Uterus (tissue), 2 donors: ENCODE results near the gene STX2.

Experiments
- POLR2A ChIP-seq, 2 donors: fragments of 450-650 bp; IDR thresholded peaks; one replicate each; pipeline ENCODE4 v1.6.1; 2016; ENCODE audit warnings: antibody characterized with exemption in 2 of 2, mild to moderate bottlenecking in 1 of 2, moderate library complexity in 1 of 2
- TF ChIP-seq, protein P1 (sequence below), 4 experiments: fragments of 200-600 bp in 2 of 4; fragments of 450-650 bp in 2 of 4; sonication (generic) in 2 of 4; IDR thresholded peaks; one replicate each; pipeline ENCODE4 v1.5.1; 2016 to 2019; ENCODE audit warnings: antibody characterized with exemption in 4 of 4, mild to moderate bottlenecking in 2 of 4, moderate library complexity in 1 of 4

DNA sequence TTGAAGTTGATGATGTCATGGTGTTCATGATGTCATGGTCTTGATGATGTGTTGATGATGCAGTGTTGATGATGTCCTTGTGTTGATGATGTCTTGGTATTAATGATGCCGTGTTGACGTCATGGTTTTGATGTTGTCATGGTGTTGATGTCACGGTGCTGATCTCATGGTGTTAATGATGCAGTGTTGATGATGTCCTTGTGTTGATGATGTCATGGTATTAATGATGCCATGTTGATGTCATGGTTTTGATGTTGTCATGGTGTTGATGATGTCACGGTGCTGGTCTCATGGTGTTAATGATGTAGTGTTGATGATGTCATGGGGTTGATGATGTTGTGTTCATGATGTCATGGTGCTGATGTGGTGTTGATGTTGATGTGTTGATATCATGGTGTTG lies 75.0 kb downstream of the STX2 start:
- TF ChIP-seq, protein P1, sequence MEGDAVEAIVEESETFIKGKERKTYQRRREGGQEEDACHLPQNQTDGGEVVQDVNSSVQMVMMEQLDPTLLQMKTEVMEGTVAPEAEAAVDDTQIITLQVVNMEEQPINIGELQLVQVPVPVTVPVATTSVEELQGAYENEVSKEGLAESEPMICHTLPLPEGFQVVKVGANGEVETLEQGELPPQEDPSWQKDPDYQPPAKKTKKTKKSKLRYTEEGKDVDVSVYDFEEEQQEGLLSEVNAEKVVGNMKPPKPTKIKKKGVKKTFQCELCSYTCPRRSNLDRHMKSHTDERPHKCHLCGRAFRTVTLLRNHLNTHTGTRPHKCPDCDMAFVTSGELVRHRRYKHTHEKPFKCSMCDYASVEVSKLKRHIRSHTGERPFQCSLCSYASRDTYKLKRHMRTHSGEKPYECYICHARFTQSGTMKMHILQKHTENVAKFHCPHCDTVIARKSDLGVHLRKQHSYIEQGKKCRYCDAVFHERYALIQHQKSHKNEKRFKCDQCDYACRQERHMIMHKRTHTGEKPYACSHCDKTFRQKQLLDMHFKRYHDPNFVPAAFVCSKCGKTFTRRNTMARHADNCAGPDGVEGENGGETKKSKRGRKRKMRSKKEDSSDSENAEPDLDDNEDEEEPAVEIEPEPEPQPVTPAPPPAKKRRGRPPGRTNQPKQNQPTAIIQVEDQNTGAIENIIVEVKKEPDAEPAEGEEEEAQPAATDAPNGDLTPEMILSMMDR (IDR thresholded peaks at IDR 0.05), result no peak
- no peak for TF ChIP-seq POLR2A (IDR thresholded peaks at IDR 0.05)
